Esophagus muscularis mucosa (tissue), 4 donors: ENCODE results near the gene TMEM134.

Experiments
- CTCF ChIP-seq, 3 experiments: fragments of 200-600 bp in 2 of 3; fragments of 450-650 bp in 1 of 3; sonication (generic) in 2 of 3; IDR thresholded peaks; one replicate each; pipeline ENCODE4 v1.5.1; 2017 to 2019; ENCODE audit warnings: antibody characterized with exemption in 3 of 3, mild to moderate bottlenecking in 2 of 3, moderate library complexity in 1 of 3
- EP300 ChIP-seq: sonication (generic); formaldehyde crosslinking; IDR thresholded peaks from one replicate; pipeline ENCODE4 v1.6.1; 2017; ENCODE audit warnings: antibody characterized with exemption
- POLR2A ChIP-seq: fragments of 450-650 bp; IDR thresholded peaks from one replicate; pipeline ENCODE4 v1.6.1; 2017; ENCODE audit warnings: antibody characterized with exemption, moderate library complexity, mild to moderate bottlenecking, low read depth
- POLR2AphosphoS5 ChIP-seq, 2 donors: sonication (generic); formaldehyde crosslinking; IDR thresholded peaks; one replicate each; pipeline ENCODE4 v1.6.1; 2017; ENCODE audit warnings: antibody characterized with exemption in 2 of 2

DNA sequence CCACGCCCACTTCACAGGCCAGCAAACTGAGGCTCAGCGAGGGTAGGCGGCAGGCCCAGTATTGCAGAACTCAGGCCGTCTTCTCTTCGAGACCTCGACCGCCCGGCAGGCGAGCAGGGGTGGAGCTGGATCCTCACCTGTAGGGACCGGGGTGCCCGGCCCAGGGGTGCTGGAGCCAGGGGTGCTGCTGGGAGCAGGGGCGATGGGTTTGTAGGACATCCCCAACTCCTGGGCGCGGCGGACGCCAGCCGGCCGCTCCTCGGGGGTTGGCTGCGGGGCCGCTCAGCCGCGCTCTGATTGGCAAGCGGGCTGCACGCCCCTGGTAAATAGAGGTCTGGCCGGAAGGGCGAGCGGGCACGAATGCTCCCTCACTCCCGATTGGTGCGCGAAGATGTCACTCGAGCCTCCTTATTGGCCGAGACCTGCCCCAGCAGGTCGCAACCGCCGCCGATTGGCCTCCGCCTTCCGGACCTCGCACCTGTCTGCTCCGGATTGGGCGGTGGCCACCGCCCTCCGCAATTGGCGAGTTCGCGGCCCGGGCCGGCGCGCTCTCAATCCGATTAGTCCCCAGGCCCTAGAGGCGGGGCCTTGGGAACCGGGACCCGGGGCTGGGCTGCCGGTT lies 38.9 kb upstream of the TMEM134 start, which contains the start of gene CDK2AP2:
- TF ChIP-seq CTCF (IDR thresholded peaks at IDR 0.05) (peak in 1 of 3 experiments; percentile 7), POLR2A (peak; percentile 83), POLR2AphosphoS5 (IDR thresholded peaks at IDR 0.05) (peak; percentile 85 to 96), EP300 (no peak)
